ENCODE results near the gene SFXN3.

Gene SFXN3

DNA sequence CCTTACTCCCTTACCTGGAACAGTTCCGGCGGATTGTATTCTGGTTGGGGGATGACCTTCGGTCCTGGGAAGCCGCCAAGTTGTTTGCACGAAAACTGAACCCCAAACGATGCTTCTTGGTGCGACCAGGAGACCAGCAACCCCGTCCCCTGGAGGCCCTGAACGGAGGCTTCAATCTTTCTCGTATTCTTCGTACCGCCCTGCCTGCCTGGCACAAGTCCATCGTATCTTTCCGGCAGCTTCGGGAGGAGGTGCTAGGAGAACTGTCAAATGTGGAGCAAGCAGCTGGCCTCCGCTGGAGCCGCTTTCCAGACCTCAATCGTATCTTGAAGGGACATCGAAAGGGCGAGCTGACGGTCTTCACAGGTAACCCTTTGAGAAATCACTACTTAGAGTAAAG is 41.9 kb upstream of the SFXN3 start:
- Histone ChIP-seq H3K9ac (ENCODE audit: low read depth, low read length) (no peak overlapping the region), H3K36me3 (ENCODE audit: control insufficient read depth, insufficient read depth, low read length) (peaks cover 62% of the 10 kb centered on the region), H3K4me1 (ENCODE audit: control insufficient read depth, insufficient read depth, low read length) (peaks cover 11% of the 10 kb centered on the region; the same call in 1 of the 2 replicates), H3K9me3 (ENCODE audit: control insufficient read depth, insufficient read depth, low read length) (no peaks in the 10 kb centered on the region), H3K27me3 (ENCODE audit: control insufficient read depth, insufficient read depth, low read length) (no peaks in the 10 kb centered on the region), H3K4me3 (ENCODE audit: low read depth, low read length) (no peak overlapping the region), H3K27ac (ENCODE audit: low read depth, low read length) (no peak overlapping the region)

GRCh38 chr10:100993986-100994708 is 36.9 kb upstream of the SFXN3 start:
- Histone ChIP-seq H3K4me3 (ENCODE audit: low read depth, low read length) (no peak overlapping the region), H3K9ac (ENCODE audit: low read depth, low read length) (no peak overlapping the region), H3K27ac (ENCODE audit: low read depth, low read length) (no peak overlapping the region), H3K9me3 (ENCODE audit: control insufficient read depth, insufficient read depth, low read length) (no peaks in the 10 kb centered on the region), H3K36me3 (ENCODE audit: control insufficient read depth, insufficient read depth, low read length) (peaks cover 51% of the 10 kb centered on the region), H3K27me3 (ENCODE audit: control insufficient read depth, insufficient read depth, low read length) (no peaks in the 10 kb centered on the region), H3K4me1 (ENCODE audit: control insufficient read depth, insufficient read depth, low read length) (peaks cover 19% of the 10 kb centered on the region)

DNA sequence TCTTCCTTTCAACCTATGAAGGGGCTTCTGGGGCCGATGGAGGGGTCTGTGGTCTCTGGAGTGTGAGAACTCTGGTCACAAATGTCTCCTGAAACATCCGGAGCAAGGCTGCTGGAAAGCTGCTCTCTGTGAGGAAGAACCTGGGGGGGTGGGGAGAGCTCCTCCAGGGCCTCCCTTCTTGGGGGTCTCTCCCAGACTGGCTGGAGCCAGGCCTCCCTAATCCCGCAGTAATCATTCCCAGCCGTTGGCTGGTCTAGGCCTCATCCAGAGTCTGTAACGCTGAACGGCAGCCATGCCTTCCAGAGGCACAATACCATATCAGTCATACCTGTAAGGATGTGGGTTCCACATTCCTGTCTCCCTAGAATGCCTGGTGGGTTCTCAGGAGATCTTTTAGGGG is 35.9 kb upstream of the SFXN3 start:
- no peak overlapping the region for H3K9ac ChIP-seq (ENCODE audit: low read depth, low read length)
- peaks cover 41% of the 10 kb centered on the region for H3K36me3 ChIP-seq (ENCODE audit: control insufficient read depth, insufficient read depth, low read length)
- H3K4me3 ChIP-seq (ENCODE audit: low read depth, low read length), result no peak overlapping the region
- no peaks in the 10 kb centered on the region for H3K9me3 ChIP-seq (ENCODE audit: control insufficient read depth, insufficient read depth, low read length)
- no peak overlapping the region for H3K27ac ChIP-seq (ENCODE audit: low read depth, low read length)
- no peaks in the 10 kb centered on the region for H3K27me3 ChIP-seq (ENCODE audit: control insufficient read depth, insufficient read depth, low read length)
- peaks cover 19% of the 10 kb centered on the region for H3K4me1 ChIP-seq (ENCODE audit: control insufficient read depth, insufficient read depth, low read length)

- Histone ChIP-seq H3K36me3 (ENCODE audit: control insufficient read depth, insufficient read depth, low read length) (peaks cover 26% of the 10 kb centered on the region), H3K9me3 (ENCODE audit: control insufficient read depth, insufficient read depth, low read length) (no peaks in the 10 kb centered on the region), H3K9ac (ENCODE audit: low read depth, low read length) (peak overlapping the region; percentile 52), H3K4me3 (ENCODE audit: low read depth, low read length) (peak overlapping the region; percentile 88), H3K27ac (ENCODE audit: low read depth, low read length) (peak overlapping the region; percentile 87), H3K27me3 (ENCODE audit: control insufficient read depth, insufficient read depth, low read length) (no peaks in the 10 kb centered on the region), H3K4me1 (ENCODE audit: control insufficient read depth, insufficient read depth, low read length) (peaks cover 25% of the 10 kb centered on the region)
These were observed 34.2 kb upstream of the SFXN3 start for GRCh38 chr10:100996678-100997359.

GRCh38 chr10:100997360-100998182 is 33.5 kb upstream of the SFXN3 start:
- peak overlapping the region; percentile 51; the same call in 1 of the 2 replicates for H3K9ac ChIP-seq (ENCODE audit: low read depth, low read length)
- peaks cover 29% of the 10 kb centered on the region for H3K36me3 ChIP-seq (ENCODE audit: control insufficient read depth, insufficient read depth, low read length)
- peak overlapping the region; percentile 88 for H3K4me3 ChIP-seq (ENCODE audit: low read depth, low read length)
- no peaks in the 10 kb centered on the region for H3K9me3 ChIP-seq (ENCODE audit: control insufficient read depth, insufficient read depth, low read length)
- H3K4me1 ChIP-seq (ENCODE audit: control insufficient read depth, insufficient read depth, low read length), result peaks cover 25% of the 10 kb centered on the region
- peak overlapping the region; percentile 87 for H3K27ac ChIP-seq (ENCODE audit: low read depth, low read length)
- H3K27me3 ChIP-seq (ENCODE audit: control insufficient read depth, insufficient read depth, low read length), result no peaks in the 10 kb centered on the region

GRCh38 chr10:100998183-100998990 is 32.6 kb upstream of the SFXN3 start:
- H3K4me1 ChIP-seq (ENCODE audit: control insufficient read depth, insufficient read depth, low read length), result peaks cover 25% of the 10 kb centered on the region
- peak overlapping the region; percentile 86; the same call in 1 of the 2 replicates for H3K9ac ChIP-seq (ENCODE audit: low read depth, low read length)
- H3K4me3 ChIP-seq (ENCODE audit: low read depth, low read length), result peak overlapping the region; percentile 88
- peaks cover 31% of the 10 kb centered on the region for H3K36me3 ChIP-seq (ENCODE audit: control insufficient read depth, insufficient read depth, low read length)
- H3K27me3 ChIP-seq (ENCODE audit: control insufficient read depth, insufficient read depth, low read length), result no peaks in the 10 kb centered on the region
- H3K9me3 ChIP-seq (ENCODE audit: control insufficient read depth, insufficient read depth, low read length), result no peaks in the 10 kb centered on the region
- H3K27ac ChIP-seq (ENCODE audit: low read depth, low read length), result peak overlapping the region; percentile 87

DNA sequence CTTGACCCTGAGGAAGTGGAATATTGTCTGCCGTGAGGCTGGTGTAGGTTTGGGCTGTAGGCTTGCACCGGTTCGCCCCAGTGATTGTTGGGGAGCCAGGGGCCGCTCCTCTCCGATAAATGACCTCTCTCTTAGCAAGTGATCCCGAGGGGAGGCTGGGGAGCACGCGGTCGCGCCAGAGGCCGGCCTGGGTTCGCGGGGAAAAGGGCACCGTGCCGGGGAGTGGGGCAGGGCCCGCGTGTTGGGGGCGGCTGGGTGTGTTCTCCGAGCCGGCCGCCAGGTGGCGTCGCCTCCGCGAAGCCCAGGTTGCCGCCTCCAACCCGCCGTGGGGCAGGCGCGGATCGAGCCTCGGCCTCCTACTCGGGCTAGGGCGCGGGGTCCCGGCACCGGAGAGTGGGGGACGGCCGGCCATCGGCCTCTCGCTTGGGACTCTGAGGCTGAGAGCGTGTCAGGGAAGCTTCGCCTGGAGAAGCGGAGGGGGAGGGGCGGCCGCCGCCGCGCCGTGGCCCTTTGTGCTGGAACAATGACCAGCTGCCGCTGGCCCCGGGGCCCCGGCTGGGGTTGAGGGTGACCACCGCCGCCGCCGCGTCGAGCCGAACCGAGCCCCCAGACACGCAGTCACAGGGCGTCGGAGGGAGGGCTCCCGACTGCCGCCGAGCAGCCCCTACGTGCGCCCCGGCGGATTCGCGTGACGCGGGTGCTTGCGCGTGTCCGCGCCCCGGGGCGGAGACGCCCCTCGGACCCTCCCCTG is 31.9 kb upstream of the SFXN3 start:
- Histone ChIP-seq H3K9me3 (ENCODE audit: control insufficient read depth, insufficient read depth, low read length) (no peaks in the 10 kb centered on the region), H3K27ac (ENCODE audit: low read depth, low read length) (peak overlapping the region; percentile 87), H3K4me1 (ENCODE audit: control insufficient read depth, insufficient read depth, low read length) (peaks cover 22% of the 10 kb centered on the region), H3K4me3 (ENCODE audit: low read depth, low read length) (peak overlapping the region; percentile 88), H3K36me3 (ENCODE audit: control insufficient read depth, insufficient read depth, low read length) (peaks cover 29% of the 10 kb centered on the region), H3K27me3 (ENCODE audit: control insufficient read depth, insufficient read depth, low read length) (no peaks in the 10 kb centered on the region), H3K9ac (ENCODE audit: low read depth, low read length) (peak overlapping the region; percentile 86)

GRCh38 chr10:100999742-101000126 is 31.3 kb upstream of the SFXN3 start, which contains the start of gene LZTS2:
TSS of gene LZTS2 (plus strand) at chr10:100999808. CDS start at chr10:101002539, 2,731 bp downstream.
- H3K9ac ChIP-seq (ENCODE audit: low read depth, low read length), result peak within 1 kb of the TSS; percentile 86
- H3K27me3 ChIP-seq (ENCODE audit: control insufficient read depth, insufficient read depth, low read length), result no peaks in the 10 kb centered on the region
- peak within 1 kb of the TSS; percentile 87 for H3K27ac ChIP-seq (ENCODE audit: low read depth, low read length)
- H3K4me1 ChIP-seq (ENCODE audit: control insufficient read depth, insufficient read depth, low read length), result peaks cover 18% of the 10 kb centered on the region
- peak within 1 kb of the TSS; percentile 88 for H3K4me3 ChIP-seq (ENCODE audit: low read depth, low read length)
- no peaks in the 10 kb centered on the region for H3K9me3 ChIP-seq (ENCODE audit: control insufficient read depth, insufficient read depth, low read length)
- H3K36me3 ChIP-seq (ENCODE audit: control insufficient read depth, insufficient read depth, low read length), result peaks cover 28% of the 10 kb centered on the region

- peak overlapping the region; percentile 74 for H3K27ac ChIP-seq (ENCODE audit: low read depth, low read length)
- peaks cover 18% of the 10 kb centered on the region for H3K4me1 ChIP-seq (ENCODE audit: control insufficient read depth, insufficient read depth, low read length)
- peak overlapping the region; percentile 70 for H3K9ac ChIP-seq (ENCODE audit: low read depth, low read length)
- no peaks in the 10 kb centered on the region for H3K9me3 ChIP-seq (ENCODE audit: control insufficient read depth, insufficient read depth, low read length)
- H3K27me3 ChIP-seq (ENCODE audit: control insufficient read depth, insufficient read depth, low read length), result no peaks in the 10 kb centered on the region
- peak overlapping the region; percentile 88 for H3K4me3 ChIP-seq (ENCODE audit: low read depth, low read length)
- peaks cover 30% of the 10 kb centered on the region for H3K36me3 ChIP-seq (ENCODE audit: control insufficient read depth, insufficient read depth, low read length)
These were observed 30.7 kb upstream of the SFXN3 start for GRCh38 chr10:101000127-101000914.

Measured in HUES48 (cell line).